Measurements from ENCODE around the gene CCDC106.

The CCDC106 gene

DNA sequence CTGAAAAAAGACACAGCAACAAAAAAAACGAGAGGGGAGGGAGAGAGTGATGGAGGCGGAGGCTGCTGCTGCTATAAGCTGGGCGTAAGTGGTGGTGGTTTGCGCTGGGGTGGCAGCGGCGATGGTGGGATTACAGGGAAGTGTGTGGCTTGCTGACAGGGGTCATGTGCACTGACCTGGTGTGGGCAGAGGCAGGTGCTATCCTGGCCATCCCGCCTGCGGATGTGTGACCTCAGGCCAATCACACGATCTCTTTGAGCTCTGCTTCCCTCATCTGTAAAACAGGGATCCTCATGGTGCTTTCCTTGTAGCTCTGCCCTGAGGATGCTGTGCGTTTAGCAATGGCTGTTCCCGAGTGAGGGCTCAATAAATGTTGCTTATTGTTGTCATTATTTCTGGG lies 10.5 kb upstream of the CCDC106 start:
- no peak for DNase-seq

DNA sequence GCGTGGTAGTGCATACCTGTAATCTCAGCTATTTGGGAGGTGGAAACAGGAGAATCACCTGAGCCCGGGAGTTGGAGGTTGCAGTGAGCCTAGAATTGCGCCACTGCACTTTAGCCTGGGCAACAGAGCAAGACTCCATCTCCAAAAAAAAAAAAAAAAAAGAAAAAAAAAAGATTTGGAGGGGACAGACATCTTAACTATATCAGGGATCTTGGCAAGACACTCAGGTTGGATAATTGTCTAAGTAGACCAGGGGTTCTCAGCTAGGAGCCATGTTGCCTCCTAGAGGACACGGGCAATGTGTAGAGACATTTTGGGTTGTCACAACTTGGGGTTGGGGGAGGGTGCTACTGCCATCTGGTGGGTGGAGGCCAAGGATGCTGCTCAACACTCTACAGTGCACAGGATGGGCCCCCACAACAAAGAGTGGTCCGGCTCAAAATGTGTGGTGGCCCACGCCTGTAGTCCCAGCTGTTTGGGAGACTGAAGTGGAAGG lies 9.1 kb upstream of the CCDC106 start:
- no peak for DNase-seq

DNA sequence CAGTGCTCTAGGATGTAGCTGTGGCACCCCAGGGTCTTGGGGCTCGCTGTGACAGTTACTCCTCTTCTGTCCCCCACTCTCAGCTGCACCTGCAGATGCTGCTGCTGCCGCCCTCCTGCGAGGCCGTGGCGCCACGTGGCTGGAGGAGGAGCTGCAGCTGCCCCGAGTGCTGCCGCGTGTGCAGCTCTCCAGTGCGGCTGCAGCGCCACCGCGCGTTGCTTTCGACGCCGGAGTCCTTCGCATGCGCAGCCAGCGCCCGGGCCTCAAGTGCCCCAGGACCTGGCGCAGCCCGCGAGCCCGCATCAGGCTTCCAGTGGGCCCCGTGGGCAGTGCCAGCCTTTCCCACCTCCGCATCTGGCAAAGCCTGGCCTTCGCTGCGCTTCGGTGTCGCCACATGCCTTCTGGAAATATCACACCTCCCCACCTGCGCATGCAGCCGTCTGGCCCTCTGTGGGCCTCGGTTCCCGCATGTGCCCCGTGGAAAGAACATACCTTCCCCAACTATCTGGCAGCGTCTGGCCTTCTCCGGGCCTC lies 7.9 kb upstream of the CCDC106 start:
- no peak for DNase-seq

DNA sequence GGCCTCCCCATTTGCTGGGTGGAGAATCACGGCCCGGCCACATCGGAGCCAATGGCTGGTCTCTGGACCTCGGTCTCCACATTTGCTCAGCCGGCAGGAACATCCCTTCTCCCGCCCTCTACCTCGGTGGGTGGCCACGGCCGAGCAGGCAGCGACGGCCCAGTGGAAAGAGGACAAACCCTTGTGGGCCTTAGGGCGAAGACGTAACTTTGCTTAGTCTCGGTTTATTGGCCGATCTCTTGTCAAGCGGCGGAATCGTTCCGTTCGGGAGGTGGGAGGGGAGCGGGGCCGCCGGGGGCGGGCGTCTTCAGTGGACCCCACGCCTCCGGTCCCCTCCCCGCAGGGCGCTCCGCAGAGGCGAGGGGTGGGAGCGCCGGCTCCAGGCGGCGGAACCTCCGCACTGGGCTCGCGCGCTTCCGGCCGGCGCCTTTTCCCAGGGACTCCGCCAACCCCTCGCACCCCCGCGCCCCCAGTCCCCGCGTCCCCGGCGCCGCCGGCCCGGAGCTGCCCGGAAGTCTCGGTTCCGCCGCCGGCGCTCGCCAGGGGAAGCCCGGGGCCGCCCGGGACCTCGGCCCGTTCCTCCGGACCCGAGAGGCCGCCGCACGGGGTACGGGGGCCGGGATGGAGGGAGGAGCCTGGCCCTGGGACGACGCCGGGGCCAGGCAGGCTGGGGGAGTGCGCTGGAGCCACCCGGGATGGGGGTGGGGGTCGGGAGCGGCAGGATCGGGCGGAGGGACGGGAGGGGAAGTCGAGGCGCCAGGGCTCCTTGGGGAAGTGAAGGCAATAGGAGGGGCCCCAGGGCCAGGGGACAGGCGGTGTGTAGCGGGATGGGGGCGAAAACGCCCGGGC lies 7.2 kb upstream of the CCDC106 start, which contains the start of gene ZNF580:
Gene ZNF580, plus strand, starts transcription at position 426 of the 849 bp plus-strand sequence. CDS start 1,507 bp downstream, outside the sequence.
- DNase-seq, result no peak

DNA sequence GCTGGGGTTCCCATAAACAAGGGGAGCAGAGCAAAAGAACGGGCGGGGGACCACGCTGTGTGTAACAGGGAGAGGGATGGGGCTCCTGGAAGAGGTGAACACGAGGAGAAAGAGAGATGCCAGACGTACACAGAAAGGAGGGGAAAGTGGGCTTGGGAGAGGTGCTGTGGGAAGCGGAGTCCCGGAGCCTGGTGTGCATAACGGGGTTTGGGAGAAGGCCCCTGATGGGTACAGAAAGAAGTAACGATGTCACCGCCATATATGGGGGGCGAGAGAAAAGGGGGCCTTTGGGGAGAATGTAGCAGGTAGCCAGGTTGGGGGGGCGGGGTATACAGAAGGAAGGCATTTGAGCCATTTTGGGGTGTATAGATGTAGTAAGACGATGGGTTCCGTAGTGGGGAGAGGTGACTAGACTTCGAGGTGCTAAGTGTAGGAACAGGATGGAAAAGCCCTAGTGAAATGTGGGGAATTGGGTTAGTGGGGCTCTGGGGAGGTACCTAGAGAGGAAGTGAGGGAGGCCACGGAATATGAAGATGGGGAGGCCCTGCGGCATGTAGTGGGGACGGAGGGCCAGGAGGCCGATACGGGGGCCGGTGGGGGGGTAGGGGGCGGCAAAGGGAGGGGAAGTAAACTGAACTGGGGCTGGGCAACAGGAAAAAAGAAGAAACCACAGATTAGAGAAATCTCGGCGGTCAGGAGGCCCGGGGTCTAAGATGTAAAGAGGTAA lies 6.4 kb upstream of the CCDC106 start:
- no peak for DNase-seq

DNA sequence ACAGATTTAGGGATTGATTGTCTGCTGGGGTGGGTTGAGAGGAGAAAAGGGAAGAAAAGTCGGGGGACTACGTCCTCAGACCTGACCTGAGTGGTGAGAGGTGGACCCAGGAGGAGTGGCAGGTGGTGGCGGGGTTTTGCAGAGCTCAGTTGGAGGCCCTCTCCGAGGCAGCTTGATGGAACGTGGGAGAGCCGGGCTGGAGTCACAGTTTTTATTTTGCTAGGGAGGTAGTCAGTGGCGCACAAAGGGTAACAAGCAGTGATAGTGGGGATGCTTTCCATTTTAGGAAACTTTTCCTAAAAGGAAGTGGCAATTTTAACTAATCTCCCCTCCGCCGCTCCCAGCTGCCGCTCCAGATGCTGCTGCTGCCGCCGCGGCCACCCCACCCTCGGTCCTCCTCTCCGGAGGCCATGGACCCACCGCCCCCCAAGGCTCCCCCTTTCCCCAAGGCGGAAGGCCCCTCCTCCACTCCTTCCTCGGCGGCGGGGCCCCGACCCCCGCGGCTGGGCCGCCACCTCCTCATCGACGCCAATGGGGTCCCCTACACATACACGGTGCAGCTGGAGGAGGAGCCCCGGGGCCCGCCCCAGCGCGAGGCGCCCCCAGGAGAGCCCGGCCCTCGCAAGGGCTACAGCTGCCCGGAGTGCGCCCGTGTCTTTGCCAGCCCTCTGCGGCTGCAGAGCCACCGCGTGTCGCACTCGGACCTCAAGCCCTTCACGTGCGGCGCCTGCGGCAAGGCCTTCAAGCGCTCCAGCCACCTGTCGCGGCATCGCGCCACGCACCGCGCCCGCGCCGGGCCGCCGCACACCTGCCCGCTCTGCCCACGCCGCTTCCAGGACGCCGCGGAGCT lies 5.6 kb upstream of the CCDC106 start:
- no peak for DNase-seq

DNA sequence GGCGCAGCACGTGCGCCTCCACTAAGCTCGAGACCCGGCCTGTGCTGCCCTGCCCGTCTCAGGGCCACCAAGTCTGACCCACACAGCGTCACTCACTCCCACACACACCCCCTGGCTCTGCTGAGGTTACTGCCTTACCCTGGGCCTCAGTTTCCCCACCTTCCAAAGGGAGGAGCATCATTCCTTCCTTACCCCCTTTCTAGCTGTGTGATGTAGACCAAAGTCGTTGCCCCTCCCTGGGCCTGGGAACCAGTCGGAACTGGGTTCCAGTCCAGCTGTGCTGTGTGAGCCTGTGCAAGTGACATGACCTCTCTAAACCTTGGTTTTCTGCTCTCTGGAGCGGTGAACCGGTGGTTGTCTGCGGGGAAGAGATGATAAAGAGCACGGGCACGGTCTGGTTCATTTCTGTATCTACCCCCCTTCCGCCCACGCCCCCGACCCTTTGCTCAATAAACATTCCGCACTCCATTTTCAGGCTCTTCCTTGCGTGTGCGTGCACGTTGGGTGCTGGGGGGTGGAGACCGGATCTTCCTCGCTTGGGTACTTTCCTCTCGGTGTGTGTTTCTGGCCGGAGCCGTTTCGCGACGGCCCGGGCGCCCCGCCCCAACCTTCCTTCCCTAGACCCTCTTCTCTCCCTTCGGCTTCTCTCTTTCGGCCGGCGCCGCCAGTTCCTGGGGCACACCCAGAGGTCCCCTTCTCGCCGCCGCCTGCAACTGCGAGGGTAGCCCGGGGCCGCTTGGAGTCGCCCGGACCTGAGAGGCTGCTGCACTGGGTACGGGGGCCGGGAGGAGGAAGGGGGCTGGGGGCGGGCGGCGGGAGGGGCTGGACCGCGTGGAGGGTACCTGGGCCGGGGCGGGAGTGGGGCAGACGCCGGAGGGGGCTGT lies 4.8 kb upstream of the CCDC106 start, which contains the start of gene ZNF581:
Gene ZNF581, plus strand, starts transcription at position 647 of the 884 bp plus-strand sequence. CDS start 923 bp downstream, outside the sequence.
- DNase-seq, result peak; percentile 24

DNA sequence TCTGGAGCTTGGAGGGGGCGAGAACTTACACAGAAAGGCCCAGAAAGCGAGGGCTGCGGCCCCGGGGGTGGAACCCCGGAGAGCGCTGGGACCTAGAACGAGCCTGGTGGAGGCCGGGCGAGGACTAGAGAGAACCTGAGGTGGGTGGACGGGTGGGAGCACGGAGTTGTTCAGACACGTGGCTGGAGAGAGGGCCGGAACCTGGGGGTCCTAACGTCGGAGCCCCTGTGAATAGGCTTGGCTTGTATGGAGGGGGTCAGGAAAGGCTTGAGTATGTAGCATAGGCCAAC lies 4.2 kb upstream of the CCDC106 start:
- no peak for DNase-seq

DNA sequence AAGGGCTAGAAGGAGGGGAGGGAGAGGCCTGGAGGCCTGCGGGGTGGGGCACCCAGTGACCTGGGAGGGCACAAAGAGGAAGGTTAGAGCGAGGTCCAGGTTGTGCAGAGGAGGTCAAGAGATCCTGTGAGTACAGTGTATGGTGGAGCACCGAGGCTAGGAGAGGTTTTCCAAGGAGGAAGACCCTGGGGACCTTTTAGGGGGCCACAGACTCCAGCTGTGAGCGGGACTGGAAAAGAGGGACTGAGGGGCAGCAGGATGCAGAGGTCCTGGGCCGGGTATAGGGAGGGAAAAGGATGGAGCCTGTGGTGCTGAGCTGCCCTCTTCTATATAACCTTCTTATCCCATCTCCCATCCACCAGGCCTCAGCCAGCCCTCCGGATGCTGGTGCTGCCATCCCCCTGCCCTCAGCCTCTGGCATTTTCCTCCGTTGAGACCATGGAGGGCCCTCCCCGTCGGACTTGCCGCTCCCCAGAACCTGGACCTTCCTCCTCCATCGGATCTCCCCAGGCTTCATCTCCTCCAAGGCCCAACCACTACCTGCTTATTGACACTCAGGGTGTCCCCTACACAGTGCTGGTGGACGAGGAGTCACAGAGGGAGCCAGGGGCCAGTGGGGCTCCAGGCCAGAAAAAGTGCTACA lies 3.7 kb upstream of the CCDC106 start:
- DNase-seq, result no peak

DNA sequence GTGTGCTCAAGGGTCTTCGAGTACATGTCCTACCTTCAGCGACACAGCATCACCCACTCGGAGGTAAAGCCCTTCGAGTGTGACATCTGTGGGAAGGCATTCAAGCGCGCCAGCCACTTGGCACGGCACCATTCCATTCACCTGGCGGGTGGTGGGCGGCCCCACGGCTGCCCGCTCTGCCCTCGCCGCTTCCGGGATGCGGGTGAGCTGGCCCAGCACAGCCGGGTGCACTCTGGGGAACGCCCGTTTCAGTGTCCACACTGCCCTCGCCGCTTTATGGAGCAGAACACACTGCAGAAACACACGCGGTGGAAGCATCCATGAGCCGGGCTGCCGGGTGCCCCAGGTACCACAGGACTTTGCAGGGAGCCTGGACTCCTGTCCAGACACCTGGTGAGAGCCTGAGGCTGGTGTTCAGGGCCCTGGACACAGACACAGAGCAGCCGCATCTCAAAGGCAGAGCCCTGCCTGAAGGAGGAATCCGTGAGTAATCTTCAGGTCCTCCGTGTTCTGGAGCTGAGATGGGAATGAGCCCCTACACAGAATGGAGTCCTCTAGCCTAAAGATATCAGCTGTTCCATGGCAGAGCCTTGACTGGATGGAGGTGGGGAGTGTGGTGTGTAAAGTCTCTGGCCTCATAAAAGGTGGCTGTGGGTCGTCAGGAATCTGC lies 3.0 kb upstream of the CCDC106 start:
- no peak for DNase-seq

DNA sequence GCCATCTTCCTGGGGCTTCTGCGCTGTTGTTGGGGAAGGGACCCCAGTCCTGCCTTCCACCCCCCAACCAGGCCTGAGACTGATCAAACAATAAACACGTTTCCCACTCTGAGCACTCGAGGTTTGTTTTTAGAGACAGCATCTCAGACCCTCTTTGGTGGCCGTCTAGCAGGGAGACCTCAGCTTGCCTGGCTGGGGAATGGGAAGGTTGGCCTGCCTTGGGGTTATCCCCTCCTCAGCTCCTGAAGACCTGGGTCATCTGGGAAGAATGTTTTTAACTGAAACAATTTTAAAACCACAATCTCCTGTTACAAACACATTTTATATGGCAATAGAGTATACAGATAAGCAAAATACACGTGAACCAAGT lies 2.5 kb upstream of the CCDC106 start:
- no peak for DNase-seq

DNA sequence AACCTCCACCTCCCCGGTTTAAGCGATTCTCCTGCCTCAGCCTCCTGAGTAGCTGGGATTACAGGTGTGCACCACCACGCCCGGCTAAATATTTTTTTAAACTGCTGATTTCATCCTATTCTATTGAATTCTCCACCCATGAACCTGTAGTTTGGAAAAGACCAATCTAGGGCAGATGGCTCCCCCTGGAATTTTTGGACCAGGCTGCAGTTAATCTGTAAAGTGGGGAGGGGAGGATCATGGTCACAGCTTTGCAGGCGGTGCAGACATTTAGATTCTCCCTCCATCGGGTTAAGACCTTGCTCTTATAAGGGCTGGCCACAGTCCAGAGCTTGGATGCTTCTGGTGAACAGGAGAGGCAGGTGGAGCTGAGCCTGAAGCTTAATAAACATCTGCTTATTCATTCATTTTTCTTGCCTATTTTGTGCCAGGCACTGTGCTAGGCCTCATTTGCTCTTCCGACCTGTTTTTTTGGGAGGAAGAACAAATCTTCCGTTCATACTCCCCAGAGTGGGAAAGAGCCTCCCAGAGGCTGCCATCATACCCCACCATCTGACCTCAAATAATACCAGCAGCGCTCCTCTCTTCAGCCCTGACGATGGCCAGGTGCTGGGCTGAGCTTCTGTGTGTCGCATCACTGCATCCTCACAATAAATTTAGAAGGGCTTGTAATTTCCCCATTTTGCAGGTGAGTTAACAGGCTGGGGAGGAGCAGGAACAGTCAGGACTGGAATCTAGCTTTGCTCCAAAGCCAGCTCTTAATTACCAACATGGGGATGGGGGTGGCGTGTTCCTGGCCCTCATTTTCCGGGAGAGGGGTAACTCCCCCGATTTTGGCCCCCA lies 902 bp upstream of the CCDC106 start:
- DNase-seq, result no peak

DNA sequence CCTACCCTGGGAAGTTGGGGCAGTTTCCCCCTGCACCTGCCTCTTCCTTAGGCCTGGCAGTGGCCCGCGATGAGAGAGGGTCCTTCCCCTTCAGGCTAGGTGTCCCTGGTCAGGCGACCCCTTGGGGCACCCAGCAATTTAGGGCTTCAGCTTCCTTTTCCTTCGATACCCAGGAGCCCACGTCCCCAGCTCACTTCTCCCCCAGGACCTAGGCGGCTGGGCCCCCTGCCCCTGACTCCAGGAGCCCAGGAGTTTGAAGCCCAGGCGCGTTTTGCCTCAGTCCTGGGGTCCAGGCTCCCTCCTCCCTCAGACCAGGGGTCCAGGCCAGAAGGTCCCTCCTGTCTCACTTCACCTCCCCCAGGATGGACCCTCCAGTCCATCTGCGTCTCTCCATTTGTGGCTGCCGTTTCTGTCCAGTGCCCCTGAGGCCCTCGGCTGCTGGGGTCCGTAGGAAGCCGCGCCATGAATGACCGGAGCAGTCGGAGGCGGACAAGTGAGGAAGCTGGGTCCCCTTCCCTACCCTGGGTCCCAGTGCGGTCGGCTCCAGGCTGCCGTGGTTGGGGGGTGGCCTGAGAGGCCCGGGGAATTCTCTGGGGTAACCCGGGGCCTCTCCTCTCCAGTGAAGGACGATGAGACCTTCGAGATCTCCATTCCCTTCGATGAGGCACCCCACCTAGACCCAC lies 714 bp downstream of the CCDC106 start:
- no peak for DNase-seq

DNA sequence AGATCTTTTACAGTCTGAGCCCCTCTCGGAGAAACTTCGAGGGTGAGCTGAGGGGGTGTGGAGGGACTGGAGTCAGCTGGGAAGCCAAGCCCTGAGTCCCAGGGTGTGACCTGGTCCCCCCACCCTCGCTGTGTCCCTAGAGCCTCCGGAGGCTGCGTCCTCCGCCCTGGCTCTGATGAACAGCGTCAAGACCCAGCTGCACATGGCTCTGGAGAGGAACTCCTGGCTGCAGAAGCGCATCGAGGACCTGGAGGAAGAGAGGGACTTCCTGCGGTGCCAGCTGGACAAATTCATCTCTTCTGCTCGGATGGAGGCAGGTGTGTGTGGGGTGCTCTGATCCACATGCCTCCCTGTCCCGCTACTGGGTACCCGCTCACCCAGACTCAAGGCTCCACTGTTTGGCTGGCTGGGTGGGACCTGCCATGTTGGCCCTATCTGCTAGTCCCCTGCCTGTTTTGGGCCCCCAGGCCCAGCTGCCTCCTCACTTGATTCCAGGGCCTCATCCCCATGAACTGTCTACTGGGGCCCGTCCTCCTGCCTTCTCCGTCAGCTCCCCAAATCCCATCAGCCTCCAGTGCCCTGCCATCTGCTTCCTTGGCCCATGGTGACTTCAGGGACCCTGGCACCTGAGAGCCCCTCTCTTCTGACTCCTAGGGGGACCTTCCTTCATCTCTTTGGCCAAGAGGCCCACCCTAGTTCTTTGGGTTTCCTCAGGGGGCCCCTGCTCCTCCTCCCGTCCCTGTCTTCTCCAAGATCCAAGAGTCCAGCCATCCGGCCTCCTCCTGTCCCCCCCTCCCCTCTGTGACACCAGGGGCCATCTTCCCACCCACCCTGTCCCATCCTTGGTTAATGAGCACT lies 1.5 kb downstream of the CCDC106 start:
- DNase-seq, result no peak

DNA sequence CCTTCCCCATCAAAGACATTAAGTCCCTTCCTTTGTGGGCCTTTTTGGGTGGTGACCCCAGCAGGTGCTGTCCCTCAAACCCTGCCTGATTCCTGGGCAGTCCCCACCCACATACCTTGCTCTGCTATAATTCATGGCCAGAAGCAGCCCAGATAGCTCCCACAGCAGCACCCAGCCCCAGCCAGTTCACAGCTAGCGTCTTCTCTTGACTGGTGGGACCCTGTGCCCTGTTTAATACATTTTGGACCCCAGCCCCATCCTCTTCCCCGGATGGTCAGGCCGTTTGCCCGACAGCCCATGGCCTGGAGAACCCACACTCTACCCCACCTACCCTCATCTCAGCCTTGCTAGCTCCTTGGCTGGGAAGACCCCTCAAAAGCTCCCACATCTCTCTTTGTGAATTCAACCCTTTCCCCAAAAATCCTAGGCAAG lies 2.1 kb downstream of the CCDC106 start:
- DNase-seq, result no peak

DNA sequence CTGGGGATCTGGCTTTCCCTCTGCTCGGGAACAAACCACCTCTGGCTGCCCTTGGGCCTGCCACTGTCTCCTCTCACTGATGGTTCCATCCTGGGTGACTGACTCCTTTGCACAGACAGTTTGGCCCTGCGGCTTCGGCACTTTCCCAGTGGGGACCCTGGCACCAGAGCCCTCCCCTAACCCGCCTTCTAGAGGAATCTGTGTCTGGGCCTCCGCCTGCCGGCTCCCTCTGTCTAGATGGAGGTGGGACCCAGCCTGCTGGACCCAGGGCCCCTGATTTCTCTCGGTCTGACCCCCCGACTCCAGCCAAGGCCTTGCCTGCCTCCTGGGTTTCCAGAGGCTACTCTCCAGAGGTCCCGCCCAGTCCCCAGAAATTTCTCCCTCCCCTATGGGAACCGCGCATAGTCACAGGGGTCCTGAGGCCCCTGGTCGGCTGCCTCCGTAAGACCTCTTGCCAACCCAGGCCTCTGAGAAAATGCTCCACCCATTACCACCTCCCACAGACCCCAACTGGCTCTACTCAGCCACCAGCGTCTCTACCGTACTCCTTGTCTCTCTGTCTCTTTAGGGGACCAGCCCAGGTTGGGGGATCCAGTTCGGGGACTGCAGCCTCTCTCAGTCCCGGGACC lies 2.7 kb downstream of the CCDC106 start:
- DNase-seq, result no peak

DNA sequence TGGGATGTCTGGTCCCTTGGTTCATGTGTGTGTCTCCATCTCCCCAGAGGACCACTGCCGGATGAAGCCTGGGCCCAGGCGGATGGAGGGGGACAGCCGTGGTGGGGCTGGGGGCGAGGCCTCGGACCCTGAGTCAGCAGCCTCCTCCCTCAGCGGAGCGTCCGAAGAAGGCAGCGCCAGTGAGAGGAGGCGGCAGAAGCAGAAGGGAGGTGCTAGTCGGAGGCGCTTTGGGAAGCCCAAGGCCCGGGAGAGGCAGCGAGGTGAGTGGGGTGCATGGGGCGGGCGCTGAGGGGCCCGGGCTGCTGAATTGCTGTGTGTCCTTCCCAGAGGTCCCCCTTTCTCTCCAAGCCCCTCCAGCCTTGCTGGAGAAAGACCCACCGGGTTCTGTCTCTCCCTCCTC lies 3.2 kb downstream of the CCDC106 start:
- DNase-seq, result no peak

Data from NCI-H2081 treated with DMSO at 0.1 percent for 48 hours (cell line).